GM12878 (cell line): Measurements from ENCODE around the gene DNASE1L3. TPM values are rescaled to one million over a fixed set of nuclear protein-coding genes. Genes with fewer than 3 reads are reported as not detected.

Source experiments
- ATAC-seq: fragments of 200-7000 bp; cut with Tn5 transposase; 3 replicates; pipeline ENCODE4 v1.9.1; 2020; ENCODE audit warnings: mild to moderate bottlenecking, moderate library complexity
- BruUV-seq: library from RNA; stranded (reverse); fragments of 400-500 nt; replicated peaks from 2 replicates; lab custom pipeline; 2021; lab: Mats Ljungman, UMichigan
- CTCF ChIA-PET: fragments of 300-600 bp; sonication (Branson Sonifier 250); formaldehyde crosslinking; extraction: SDS; loops from one replicate; lab custom pipeline; 2021; ENCODE audit warnings: inconsistent platforms; lab: Yijun Ruan, JAX
- POLR2A ChIA-PET: fragments of 350-600 bp; formaldehyde crosslinking; extraction: SDS; loops from one replicate; lab custom pipeline; 2021; ENCODE audit warnings: inconsistent platforms; lab: Charles Lee
- RAD21 ChIA-PET: fragments of 300-600 bp; sonication (Branson Sonifier 250); formaldehyde crosslinking; loops from one replicate; lab custom pipeline; 2023; ENCODE audit warnings: antibody characterized with exemption; ENCODE audit not compliant: unreplicated experiment; lab: Charles Lee
- SMC1A ChIA-PET: fragments of 300-600 bp; sonication (Branson Sonifier 250); formaldehyde crosslinking; loops from one replicate; lab custom pipeline; 2023; ENCODE audit not compliant: unreplicated experiment, uncharacterized antibody; lab: Charles Lee
- DNase-seq: peaks from one replicate; pipeline ENCODE4 v3.0.0-alpha.2; 2011; ENCODE audit warnings: low read depth, low spot score
- FAIRE-seq: peaks from 3 replicates; lab custom pipeline; 2011; peaks lifted over from hg19 to GRCh38; lab: Jason Lieb, UNC
- H2AFZ ChIP-seq: 2 replicates; pipeline ENCODE4 v1.6.0; 2011; ENCODE audit warnings: low read depth, low read length, control low read depth; ENCODE audit not compliant: control insufficient read depth
- H3K27ac ChIP-seq: 2 replicates; pipeline ENCODE4 v1.5.1; 2011; ENCODE audit warnings: control low read depth; ENCODE audit not compliant: control insufficient read depth, insufficient read depth
- H3K27me3 ChIP-seq, 2 experiments: replicated peaks in 1 of 2; 2 replicates each; pipeline versions ENCODE4 v1.6.0 to v1.6.1; 2011; ENCODE audit warnings: low read length in 1 of 2; ENCODE audit not compliant: control insufficient read depth in 2 of 2, insufficient read depth in 2 of 2
- H3K36me3 ChIP-seq, 2 experiments: 2 replicates each; pipeline ENCODE4 v1.5.1; 2011; ENCODE audit warnings: low read length in 1 of 2; ENCODE audit not compliant: control insufficient read depth in 2 of 2, insufficient read depth in 2 of 2
- H3K4me1 ChIP-seq: 2 replicates; pipeline ENCODE4 v1.6.1; 2011; ENCODE audit warnings: mild to moderate bottlenecking, low read length, moderate library complexity, mixed read lengths; ENCODE audit not compliant: control insufficient read depth, insufficient read depth
- H3K4me2 ChIP-seq: 2 replicates; pipeline ENCODE4 v1.6.0; 2011; ENCODE audit warnings: control low read depth; ENCODE audit not compliant: control insufficient read depth, insufficient read depth
- H3K4me3 ChIP-seq: fragments of 200-600 bp; sonication (generic); 2 replicates; pipeline ENCODE4 v1.5.1; 2016
- H3K79me2 ChIP-seq: 2 replicates; pipeline ENCODE4 v1.6.0; 2011; ENCODE audit warnings: low read length; ENCODE audit not compliant: control insufficient read depth, insufficient read depth
- H3K9ac ChIP-seq: 2 replicates; pipeline ENCODE4 v1.8.0; 2011; ENCODE audit warnings: low read length, control low read depth, mixed read lengths; ENCODE audit not compliant: control insufficient read depth, insufficient read depth
- H3K9me3 ChIP-seq: replicated peaks from 3 replicates; pipeline ENCODE4 v1.5.1; 2011; ENCODE audit warnings: mild to moderate bottlenecking, low read length; ENCODE audit not compliant: control insufficient read depth, insufficient read depth
- H4K20me1 ChIP-seq: 2 replicates; pipeline ENCODE4 v1.6.0; 2011; ENCODE audit not compliant: control insufficient read depth, insufficient read depth
- CHD2 ChIP-seq: IDR thresholded peaks from 2 replicates; pipeline ENCODE4 v1.6.1; 2011; ENCODE audit warnings: low read depth, low read length, improper control_type of control experiment, borderline replicate concordance
- E4F1 ChIP-seq: fragments of 450-650 bp; IDR thresholded peaks from 2 replicates; pipeline ENCODE4 v1.6.1; 2018; ENCODE audit warnings: borderline replicate concordance, mild to moderate bottlenecking; ENCODE audit not compliant: partially characterized antibody
- HCFC1 ChIP-seq: fragments of 150-350 bp; IDR thresholded peaks from 2 replicates; pipeline ENCODE4 v1.6.1; 2014; ENCODE audit warnings: low read length
- IKZF1 ChIP-seq: fragments of 450-650 bp; conservative IDR thresholded peaks from 2 replicates; pipeline ENCODE4 v1.6.1; 2017; ENCODE audit warnings: antibody characterized with exemption, mild to moderate bottlenecking
- IKZF2 ChIP-seq, 2 experiments: fragments of 450-650 bp; IDR thresholded peaks; 2 replicates each; pipeline ENCODE4 v1.6.1; 2017; ENCODE audit warnings: mild to moderate bottlenecking in 2 of 2, moderate library complexity in 2 of 2
- KDM1A ChIP-seq: fragments of 200-600 bp; sonication (generic); IDR thresholded peaks from 2 replicates; pipeline ENCODE4 v1.6.1; 2016; ENCODE audit warnings: borderline replicate concordance
- MLLT1 ChIP-seq: fragments of 450-650 bp; IDR thresholded peaks from 2 replicates; pipeline ENCODE4 v1.6.1; 2016; ENCODE audit warnings: mild to moderate bottlenecking
- MTA2 ChIP-seq: fragments of 450-650 bp; IDR thresholded peaks from 2 replicates; pipeline ENCODE4 v1.6.1; 2016; ENCODE audit warnings: low read depth, mild to moderate bottlenecking, moderate library complexity
- MXI1 ChIP-seq: fragments of 150-350 bp; IDR thresholded peaks from 2 replicates; pipeline ENCODE4 v1.6.1; 2011; ENCODE audit warnings: low read depth, mild to moderate bottlenecking, inconsistent platforms, low read length, improper control_type of control experiment
- RELB ChIP-seq: fragments of 450-650 bp; IDR thresholded peaks from 2 replicates; pipeline ENCODE4 v1.6.1; 2017; ENCODE audit warnings: low read depth, mild to moderate bottlenecking, moderate library complexity
- SIN3A ChIP-seq: IDR thresholded peaks from 2 replicates; pipeline ENCODE4 v1.6.1; 2012; ENCODE audit warnings: low read depth, low read length, improper control_type of control experiment
- YBX1 ChIP-seq: fragments of 450-650 bp; IDR thresholded peaks from 2 replicates; pipeline ENCODE4 v1.6.1; 2016; ENCODE audit warnings: antibody characterized with exemption
- ZNF384 ChIP-seq: IDR thresholded peaks from 2 replicates; pipeline ENCODE4 v1.6.1; 2012; ENCODE audit warnings: low read depth, mild to moderate bottlenecking, low read length, improper control_type of control experiment, borderline replicate concordance
- WGBS: methylation state at CpG from one replicate; pipeline ENCODE4 v1.1.6; 2016; ENCODE audit warnings: low lambda C conversion rate; ENCODE audit not compliant: insufficient replicate concordance, insufficient coverage; ENCODE audit errors: missing lambda C conversion rate; 5-methylcytosine and 5-hydroxymethylcytosine counted together
- in situ Hi-C: fragments of 300-500 bp; cut with MboI; formaldehyde crosslinking; loops from 9 replicates; pipeline ENCODE4 v1.14.3; 2018; ENCODE audit warnings: mixed read lengths
- intact Hi-C: fragments of 100-400 bp; cut with micrococcal nuclease; formaldehyde crosslinking; loops from one replicate; pipeline ENCODE4 v1.14.2; 2022; ENCODE audit not compliant: unreplicated experiment
- polyA plus RNA-seq, 11 experiments: library from polyadenylated mRNA; depleted of rRNA in 4 of 11; unstranded in 6 of 11; stranded (reverse) in 5 of 11; fragments of >200 nt; fragmentation: Nextera tagmentation in 4 of 11; fragmentation: Illumina TruSeq in 1 of 11; extraction: Ambion mirVana in 4 of 11; extraction: Trizol in 1 of 11; gene quantifications; 1 replicate in 1 of 11; 2 replicates in 10 of 11; pipeline versions ENCODE4 v1.2.1 to v1.2.3, GENCODE V29; 2011 to 2016; ENCODE audit warnings: inconsistent platforms in 2 of 11, missing spikeins in 2 of 11, low read depth in 1 of 11
- total RNA-seq, 4 experiments: library from RNA; depleted of rRNA in 3 of 4; stranded (reverse); fragments of >200 nt in 3 of 4; fragmentation: Illumina TruSeq in 1 of 4; extraction: Trizol in 1 of 4; gene quantifications; 2 replicates each; pipeline versions ENCODE4 v1.2.1 to v1.2.3, GENCODE V29; 2013 to 2021
- TF ChIP-seq, protein P1 (sequence below): fragments of 450-650 bp; IDR thresholded peaks from 2 replicates; pipeline ENCODE4 v1.6.1; 2017; ENCODE audit warnings: mild to moderate bottlenecking, moderate library complexity

Gene DNASE1L3
- total and polyA plus RNA-seq, 10 of the 15 experiments (the other 5 are each of a cell fraction or from before 2014, with no cell fraction given) = 3.2 to 72.1 (median 6.3) TPM

- no TSS peak for BruUV-seq
- ATAC-seq (no peak), FAIRE-seq (no peak), DNase-seq (no peak)
- ChIA-PET SMC1A (interaction anchor here (1.0 to 14.2 kb wide), 4 partner anchors 8 to 21 kb away, joined by 3 to 510 read pairs (median 116); no protein-coding TSS in a partner anchor), RAD21 (interaction anchor here (1.4 to 11.9 kb wide), 3 partner anchors 7 to 29 kb away, joined by 4 to 285 read pairs (median 32); no protein-coding TSS in a partner anchor), POLR2A (interaction anchor here (0.6 to 15.5 kb wide), 4 partner anchors 10 to 650 kb away, joined by 3 to 491 read pairs (median 5); no protein-coding TSS in a partner anchor), CTCF (interaction anchor here (1.0 to 13.5 kb wide), 3 partner anchors 15 to 201 kb away, joined by 3 to 655 read pairs (median 4); partner anchors contain the start of gene FLNB)
- H3K9me3 ChIP-seq = no peaks in the 10 kb centered on the region; the same call in 2 of the 3 replicates
- H4K20me1 ChIP-seq = no peaks in the 10 kb centered on the region
- intact Hi-C loops (no loop called here), in situ Hi-C loops (loop anchor here (25.0 kb wide), 1 partner anchor 1177 kb away; no protein-coding TSS in a partner anchor)
- H3K36me3 ChIP-seq = no peaks in the 10 kb centered on the region; a peak in 1 of 4 replicates
- no peak overlapping the region for H3K4me2 ChIP-seq
- H3K4me3 ChIP-seq = no peak overlapping the region
- H3K4me1 ChIP-seq = peaks cover 24% of the 10 kb centered on the region
- H2AFZ ChIP-seq = no peak overlapping the region
- no peaks in the 10 kb centered on the region for H3K79me2 ChIP-seq
- no peak overlapping the region for H3K27ac ChIP-seq
- H3K9ac ChIP-seq = no peak overlapping the region
- WGBS = 81% methylated on average over 3 of the region's 3 CpGs
- H3K27me3 ChIP-seq = no peaks in the 10 kb centered on the region
- TF ChIP-seq MLLT1 (0 out of 2 replicates have a peak, but pooled peaks have one; percentile 61), MTA2 (peak; percentile 55), E4F1 (no peak), KDM1A (no peak), CHD2 (no peak), HCFC1 (no peak), RELB (0 out of 2 replicates have a peak, but pooled peaks have one; percentile 24), MXI1 (no peak), ZNF384 (no peak), SIN3A (no peak), IKZF1 (no peak), YBX1 (0 out of 2 replicates have a peak, but pooled peaks have one; percentile 69), IKZF2 (IDR thresholded peaks at IDR 0.05) (peak; percentile 18 to 36; a peak in 1 of 4 replicates)
- TF ChIP-seq, protein P1, sequence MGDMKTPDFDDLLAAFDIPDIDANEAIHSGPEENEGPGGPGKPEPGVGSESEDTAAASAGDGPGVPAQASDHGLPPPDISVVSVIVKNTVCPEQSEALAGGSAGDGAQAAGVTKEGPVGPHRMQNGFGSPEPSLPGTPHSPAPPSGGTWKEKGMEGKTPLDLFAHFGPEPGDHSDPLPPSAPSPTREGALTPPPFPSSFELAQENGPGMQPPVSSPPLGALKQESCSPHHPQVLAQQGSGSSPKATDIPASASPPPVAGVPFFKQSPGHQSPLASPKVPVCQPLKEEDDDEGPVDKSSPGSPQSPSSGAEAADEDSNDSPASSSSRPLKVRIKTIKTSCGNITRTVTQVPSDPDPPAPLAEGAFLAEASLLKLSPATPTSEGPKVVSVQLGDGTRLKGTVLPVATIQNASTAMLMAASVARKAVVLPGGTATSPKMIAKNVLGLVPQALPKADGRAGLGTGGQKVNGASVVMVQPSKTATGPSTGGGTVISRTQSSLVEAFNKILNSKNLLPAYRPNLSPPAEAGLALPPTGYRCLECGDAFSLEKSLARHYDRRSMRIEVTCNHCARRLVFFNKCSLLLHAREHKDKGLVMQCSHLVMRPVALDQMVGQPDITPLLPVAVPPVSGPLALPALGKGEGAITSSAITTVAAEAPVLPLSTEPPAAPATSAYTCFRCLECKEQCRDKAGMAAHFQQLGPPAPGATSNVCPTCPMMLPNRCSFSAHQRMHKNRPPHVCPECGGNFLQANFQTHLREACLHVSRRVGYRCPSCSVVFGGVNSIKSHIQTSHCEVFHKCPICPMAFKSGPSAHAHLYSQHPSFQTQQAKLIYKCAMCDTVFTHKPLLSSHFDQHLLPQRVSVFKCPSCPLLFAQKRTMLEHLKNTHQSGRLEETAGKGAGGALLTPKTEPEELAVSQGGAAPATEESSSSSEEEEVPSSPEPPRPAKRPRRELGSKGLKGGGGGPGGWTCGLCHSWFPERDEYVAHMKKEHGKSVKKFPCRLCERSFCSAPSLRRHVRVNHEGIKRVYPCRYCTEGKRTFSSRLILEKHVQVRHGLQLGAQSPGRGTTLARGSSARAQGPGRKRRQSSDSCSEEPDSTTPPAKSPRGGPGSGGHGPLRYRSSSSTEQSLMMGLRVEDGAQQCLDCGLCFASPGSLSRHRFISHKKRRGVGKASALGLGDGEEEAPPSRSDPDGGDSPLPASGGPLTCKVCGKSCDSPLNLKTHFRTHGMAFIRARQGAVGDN = no peak
These were observed 839 bp downstream of the DNASE1L3 start for GRCh38 chr3:58209933-58210332.
